Heart right ventricle (tissue), 16 donors: Measurements from ENCODE around the gene HMGB3. TPM values are rescaled to one million over a fixed set of nuclear protein-coding genes. Genes with fewer than 3 reads are reported as not detected.

Experiments used
- ATAC-seq, 8 donors: fragments of 200-7000 bp; cut with Tn5 transposase; one replicate each; pipeline ENCODE4 v1.9.1; 2020; ENCODE audit warnings: mild to moderate bottlenecking in 8 of 8, moderate library complexity in 8 of 8, moderate number of reproducible peaks in 1 of 8
- DNase-seq, 2 donors: peaks; one replicate each; pipeline ENCODE4 v3.0.0-alpha.2; 2020
- H3K27ac ChIP-seq, 10 donors: fragments of 200-600 bp; sonication (generic) in 2 of 10; one replicate each; pipeline versions ENCODE4 v1.5.0 to v1.8.0; 2020 to 2022; ENCODE audit warnings: mild to moderate bottlenecking in 3 of 10
- H3K27me3 ChIP-seq, 7 donors: fragments of 200-600 bp; one replicate each; pipeline ENCODE4 v1.8.0; 2021 to 2022; ENCODE audit warnings: mild to moderate bottlenecking in 2 of 7
- H3K36me3 ChIP-seq, 9 donors: fragments of 200-600 bp; sonication (generic) in 1 of 9; one replicate each; pipeline versions ENCODE4 v1.5.0 to v1.8.0; 2020 to 2022; ENCODE audit warnings: mild to moderate bottlenecking in 2 of 9
- H3K4me1 ChIP-seq, 9 donors: fragments of 200-600 bp; sonication (generic) in 1 of 9; one replicate each; pipeline versions ENCODE4 v1.5.0 to v1.8.0; 2020 to 2022; ENCODE audit warnings: mild to moderate bottlenecking in 4 of 9
- H3K4me3 ChIP-seq, 10 donors: fragments of 200-600 bp; sonication (generic) in 2 of 10; one replicate each; pipeline versions ENCODE4 v1.5.0 to v1.8.0; 2020 to 2022; ENCODE audit warnings: mild to moderate bottlenecking in 7 of 10, moderate library complexity in 2 of 10
- H3K9me3 ChIP-seq, 11 donors: fragments of 200-600 bp in 10 of 11; sonication (generic) in 2 of 11; one replicate each; pipeline versions ENCODE4 v1.5.0 to v1.8.0; 2013 to 2022; ENCODE audit warnings: mild to moderate bottlenecking in 2 of 11, control low read depth in 1 of 11, moderate library complexity in 1 of 11
- WGBS, 2 donors: extraction: QIAGEN DNeasy Blood & Tissue Kit; methylation state at CpG; one replicate each; pipeline ENCODE4 v1.1.7; 2013; ENCODE audit warnings: inconsistent platforms in 1 of 2; 5-methylcytosine and 5-hydroxymethylcytosine counted together
- intact Hi-C, 10 donors: fragments of 100-400 bp; cut with DNase I; formaldehyde crosslinking; loops; one replicate each; pipeline versions ENCODE4 v1.11.1 to v1.14.2; 2022
- polyA plus RNA-seq, 2 donors: library from polyadenylated mRNA; stranded (reverse); fragments of 200-250 nt; gene quantifications; one replicate each; pipeline ENCODE4 v1.2.3, GENCODE V29; 2013
- total RNA-seq, 10 donors: library from RNA; stranded (reverse); fragmentation: NEBNext Ultra II Directional in 3 of 10; extraction: Animal tissue kit (Norgen Biotek cat#: 25700) in 3 of 10; gene quantifications; one replicate each; pipeline versions ENCODE4 v1.2.1 to v1.2.4, GENCODE V29; 2021 to 2023
- TF ChIP-seq, protein P1 (sequence below), 9 donors: fragments of 200-600 bp; sonication (generic) in 2 of 9; IDR thresholded peaks; one replicate each; pipeline versions ENCODE4 v1.5.0 to v1.8.0; 2021 to 2022; ENCODE audit warnings: antibody characterized with exemption in 9 of 9, mild to moderate bottlenecking in 5 of 9, moderate library complexity in 1 of 9
- donor health status: Arrhythmogenic right ventricular cardiomyopathy.
- donor health status: ischemic (EF 13 %, LVEDD 7.1; RV severe dilation, severe dysfunction).
- donor health status: healthy with polysubstance abuse.
- donor health status: DM: no; HTN: yes; CAD: no.
- donor health status: DM: no; HTN: no; CAD: no.
- donor health status: ischemic (EF 25% LVEDD 6.9; RV normal size, moderate dysfunction).
- donor health status: ischemic (EF 25% LVEDD 5.7; RV mildly dilated, moderate dysfunction).
- donor health status: healthy.
- donor health status: DM: yes; HTN: yes; CAD: no.
- donor health status: Ischemic cardiomyopathy.
- donor health status: ischemic (EF 35%, LVEDD 5.7; RV mildly dilated, moderate dysfunction).
- donor health status: nonischemic (EF 11% LVEDD 7.7; RV severe dilation, severe dysfunction).
- donor health status: DM: yes; HTN: yes; CAD: no.
- donor health status: PGD.
- donor health status: ischemic (EF 29% LVEDD 5.4; RV normal size, mild dysfunction).
- donor health status: nonischemic (EF 23%, LVEDD 6.1; RV moderate dilation, normal function).

HMGB3 gene
- total and polyA plus RNA-seq, 12 donors, result 5.1 to 16.4 (median 13.4) TPM

DNA sequence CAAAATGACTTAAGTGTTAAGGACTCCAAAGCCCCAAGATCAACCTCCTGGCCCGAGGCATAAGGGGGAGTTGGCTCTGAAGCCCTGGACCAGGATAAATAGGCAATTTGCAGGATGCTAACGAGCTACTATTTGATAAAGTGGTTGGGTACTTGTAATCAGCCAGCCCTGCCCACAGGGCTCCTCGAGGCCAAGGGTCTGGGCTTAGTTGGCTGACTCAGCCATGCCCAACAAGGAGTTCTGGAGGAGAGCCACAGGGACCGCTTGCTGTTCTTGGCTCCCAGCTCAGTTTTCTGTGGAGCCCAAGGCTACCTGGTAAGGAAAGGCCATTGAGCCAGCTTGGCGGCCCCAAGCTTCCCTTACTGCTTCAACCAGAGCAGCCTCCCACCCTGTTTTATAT is 7.8 kb downstream of the HMGB3 start:
- intact Hi-C loops, result no loop called here
- Histone ChIP-seq H3K27me3 (no peaks in the 10 kb centered on the region), H3K4me3 (no peak overlapping the region), H3K9me3 (no peaks in the 10 kb centered on the region), H3K36me3 (peaks cover 0 to 18% (median 0%) of the 10 kb centered on the region in 9 donors), H3K4me1 (no peaks in the 10 kb centered on the region), H3K27ac (no peak overlapping the region)
- TF ChIP-seq, protein P1, sequence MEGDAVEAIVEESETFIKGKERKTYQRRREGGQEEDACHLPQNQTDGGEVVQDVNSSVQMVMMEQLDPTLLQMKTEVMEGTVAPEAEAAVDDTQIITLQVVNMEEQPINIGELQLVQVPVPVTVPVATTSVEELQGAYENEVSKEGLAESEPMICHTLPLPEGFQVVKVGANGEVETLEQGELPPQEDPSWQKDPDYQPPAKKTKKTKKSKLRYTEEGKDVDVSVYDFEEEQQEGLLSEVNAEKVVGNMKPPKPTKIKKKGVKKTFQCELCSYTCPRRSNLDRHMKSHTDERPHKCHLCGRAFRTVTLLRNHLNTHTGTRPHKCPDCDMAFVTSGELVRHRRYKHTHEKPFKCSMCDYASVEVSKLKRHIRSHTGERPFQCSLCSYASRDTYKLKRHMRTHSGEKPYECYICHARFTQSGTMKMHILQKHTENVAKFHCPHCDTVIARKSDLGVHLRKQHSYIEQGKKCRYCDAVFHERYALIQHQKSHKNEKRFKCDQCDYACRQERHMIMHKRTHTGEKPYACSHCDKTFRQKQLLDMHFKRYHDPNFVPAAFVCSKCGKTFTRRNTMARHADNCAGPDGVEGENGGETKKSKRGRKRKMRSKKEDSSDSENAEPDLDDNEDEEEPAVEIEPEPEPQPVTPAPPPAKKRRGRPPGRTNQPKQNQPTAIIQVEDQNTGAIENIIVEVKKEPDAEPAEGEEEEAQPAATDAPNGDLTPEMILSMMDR (IDR thresholded peaks at IDR 0.05), result no peak
- 53 to 56% methylated on average over 5 of the region's 5 CpGs for WGBS, 2 donors
- no peak for ATAC-seq
- no peak for DNase-seq

DNA sequence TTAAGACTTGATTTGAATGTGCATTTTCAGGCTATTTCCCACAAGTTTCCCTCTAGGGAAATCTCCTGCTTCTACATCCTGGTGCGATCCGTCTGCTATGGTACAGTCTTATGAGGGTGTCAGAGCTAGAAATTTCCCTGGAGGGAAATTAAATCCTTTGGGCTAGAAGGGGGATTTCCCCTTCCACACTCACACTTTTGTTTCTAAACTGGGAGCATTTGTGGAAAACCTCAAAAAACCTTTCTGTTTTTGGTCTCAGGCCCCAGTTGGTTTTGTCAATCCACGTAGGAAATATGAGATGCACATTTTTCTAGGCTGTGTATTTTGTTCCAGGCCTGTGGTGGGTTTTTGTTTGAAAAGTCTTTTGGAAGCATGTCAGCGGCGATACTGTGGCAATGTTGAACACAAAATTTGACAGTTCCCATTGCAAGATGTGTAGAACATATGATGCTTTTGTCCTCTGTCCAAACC is 17.8 kb downstream of the HMGB3 start:
- WGBS, 2 donors, result 60 to 65% methylated on average over 5 of the region's 5 CpGs
- Histone ChIP-seq H3K4me1 (no peaks in the 10 kb centered on the region), H3K36me3 (no peaks in the 10 kb centered on the region), H3K4me3 (no peak overlapping the region), H3K27me3 (no peaks in the 10 kb centered on the region), H3K27ac (no peak overlapping the region), H3K9me3 (no peaks in the 10 kb centered on the region)
- ATAC-seq, result no peak
- intact Hi-C loops, result loop anchor here in 2 of 10 donors (5.0 to 10.0 kb wide), 2 partner anchors 226 to 229 kb away; no protein-coding TSS in a partner anchor
- DNase-seq, result no peak
- TF ChIP-seq, protein P1 (IDR thresholded peaks at IDR 0.05), result no peak

DNA sequence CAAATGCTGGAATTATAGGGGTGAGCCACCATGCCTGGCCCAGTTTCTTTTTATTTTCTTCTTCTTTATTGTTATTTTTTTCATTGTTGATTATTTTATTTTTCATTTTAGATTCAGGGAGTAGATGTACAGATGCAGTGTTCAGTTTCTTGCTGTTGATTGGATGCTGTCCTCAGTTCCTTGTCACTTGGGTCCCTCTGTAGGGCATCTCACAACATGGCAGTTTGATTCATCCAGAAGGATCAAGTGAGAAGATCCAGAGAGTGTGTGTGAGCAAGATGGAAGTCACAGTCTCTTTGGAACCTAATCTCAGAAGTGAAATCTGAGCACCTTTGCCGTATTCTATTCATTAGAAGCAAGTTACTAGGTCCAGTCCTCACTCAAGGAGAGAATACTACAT is 20.9 kb downstream of the HMGB3 start:
- DNase-seq, result no peak
- 60 to 86% methylated on average over 1 of the region's 1 CpG for WGBS, 2 donors
- H3K4me3 ChIP-seq, result no peak overlapping the region

DNA sequence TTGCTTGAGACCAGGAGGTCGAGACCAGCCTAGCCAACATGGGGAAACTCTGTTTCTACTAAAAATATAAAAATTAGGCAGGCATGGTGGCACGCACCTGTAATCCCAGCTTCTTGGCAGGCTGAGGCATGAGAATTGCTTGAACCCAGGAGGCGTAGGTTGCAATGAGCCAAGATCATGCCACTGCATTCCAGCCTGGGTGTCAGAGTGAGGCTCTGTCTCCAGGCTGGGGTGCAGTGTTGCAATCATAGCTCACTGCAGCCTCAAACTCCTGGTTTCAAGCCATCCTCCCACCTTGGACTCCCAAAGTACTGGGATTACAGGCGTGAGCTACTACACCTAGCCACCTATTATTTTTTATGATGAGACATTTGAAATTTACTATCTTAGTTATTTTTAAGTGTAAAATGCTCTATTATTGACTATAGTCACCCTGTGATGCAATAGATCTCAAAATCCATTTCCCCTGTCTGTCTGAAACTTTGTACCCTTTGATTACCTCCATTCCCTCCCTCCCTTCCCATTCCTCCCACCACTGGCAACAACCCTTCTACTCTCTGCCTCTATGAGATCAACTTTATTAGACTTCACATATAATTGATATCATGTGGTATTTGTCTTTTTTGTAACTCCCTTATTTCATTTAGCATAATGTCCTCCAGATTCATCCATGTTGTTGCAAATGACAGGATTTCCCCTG is 23.4 kb downstream of the HMGB3 start:
- Histone ChIP-seq H3K36me3 (no peaks in the 10 kb centered on the region), H3K4me3 (no peak overlapping the region), H3K9me3 (no peaks in the 10 kb centered on the region), H3K27me3 (no peaks in the 10 kb centered on the region), H3K4me1 (no peaks in the 10 kb centered on the region), H3K27ac (no peak overlapping the region)
- no peak for DNase-seq
- intact Hi-C loops, result loop anchor here in 1 of 10 donors (10.0 kb wide), 1 partner anchor 232 kb away; no protein-coding TSS in a partner anchor
- TF ChIP-seq, protein P1 (IDR thresholded peaks at IDR 0.05), result no peak
- no peak for ATAC-seq
- 88 to 93% methylated on average over 4 of the region's 4 CpGs for WGBS, 2 donors

More for the DNA sequence above, 20.9 kb downstream of the HMGB3 start:
- TF ChIP-seq, protein P1 (IDR thresholded peaks at IDR 0.05), result peak in 5 of 9 donors; percentile 7 to 19 (median 17)
- intact Hi-C loops, result loop anchor here in 2 of 10 donors (5.0 to 10.0 kb wide), 2 partner anchors 229 to 232 kb away; no protein-coding TSS in a partner anchor
- Histone ChIP-seq H3K9me3 (no peaks in the 10 kb centered on the region), H3K27me3 (no peaks in the 10 kb centered on the region), H3K36me3 (no peaks in the 10 kb centered on the region), H3K27ac (no peak overlapping the region), H3K4me1 (no peaks in the 10 kb centered on the region)
- ATAC-seq, result no peak
